Mesenchymal stem cell (in vitro differentiated cells and primary cell): ENCODE results near the gene CAMTA1.
"Not testable (repeated sequence)": the region's sequence is repeated elsewhere in the genome, so short reads cannot be mapped to it uniquely, and the experiment has no call there.

Experiments
- DNase-seq: peaks from one replicate; pipeline ENCODE4 v3.0.0-alpha.2; 2013
- H2AFZ ChIP-seq: one replicate; pipeline ENCODE4 v1.6.1; 2013; ENCODE audit warnings: low read depth, mild to moderate bottlenecking, control low read depth, inconsistent platforms, low read length, moderate library complexity
- H2AK5ac ChIP-seq: 2 replicates; pipeline ENCODE4 v1.6.1; 2013; ENCODE audit warnings: low read length, moderate library complexity, mild to moderate bottlenecking, inconsistent platforms; ENCODE audit not compliant: severe bottlenecking
- H2BK120ac ChIP-seq: one replicate; pipeline ENCODE4 v1.6.1; 2013; ENCODE audit warnings: low read depth, mild to moderate bottlenecking, inconsistent platforms, low read length, moderate library complexity
- H2BK12ac ChIP-seq, 2 experiments: one replicate each; pipeline ENCODE4 v1.6.1; 2013; ENCODE audit warnings: inconsistent platforms in 2 of 2, low read length in 2 of 2, mild to moderate bottlenecking in 2 of 2, moderate library complexity in 2 of 2, control low read depth in 1 of 2
- H2BK15ac ChIP-seq: one replicate; pipeline ENCODE4 v1.6.1; 2013; ENCODE audit warnings: mild to moderate bottlenecking, low read depth, inconsistent platforms; ENCODE audit not compliant: poor library complexity, severe bottlenecking
- H2BK5ac ChIP-seq: 2 replicates; pipeline ENCODE4 v1.6.1; 2013; ENCODE audit warnings: low read depth, mild to moderate bottlenecking, low read length, control low read depth, inconsistent platforms; ENCODE audit not compliant: poor library complexity, severe bottlenecking
- H3K14ac ChIP-seq, 2 experiments: one replicate each; pipeline ENCODE4 v1.6.1; 2013; ENCODE audit warnings: inconsistent platforms in 2 of 2, low read length in 2 of 2, control low read depth in 1 of 2, mild to moderate bottlenecking in 1 of 2, moderate library complexity in 1 of 2
- H3K18ac ChIP-seq, 2 experiments: one replicate each; pipeline ENCODE4 v1.6.1; 2013; ENCODE audit warnings: inconsistent platforms in 2 of 2, low read length in 2 of 2, control low read depth in 1 of 2, low read depth in 1 of 2, mild to moderate bottlenecking in 1 of 2
- H3K23ac ChIP-seq, 2 experiments: one replicate each; pipeline ENCODE4 v1.6.1; 2013; ENCODE audit warnings: inconsistent platforms in 2 of 2, low read length in 2 of 2, mild to moderate bottlenecking in 2 of 2, moderate library complexity in 2 of 2, control low read depth in 1 of 2
- H3K27ac ChIP-seq: 2 replicates; pipeline ENCODE4 v1.5.1; 2013; ENCODE audit warnings: mild to moderate bottlenecking, moderate library complexity, low read length, control low read depth, inconsistent platforms; ENCODE audit not compliant: poor library complexity, severe bottlenecking
- H3K27me3 ChIP-seq, 2 experiments: 2 replicates each; pipeline versions ENCODE4 v1.6.1 to v1.7.0; 2013; ENCODE audit warnings: low read length in 2 of 2, mild to moderate bottlenecking in 2 of 2, moderate library complexity in 2 of 2, control low read depth in 1 of 2, inconsistent platforms in 1 of 2; ENCODE audit not compliant: control insufficient read depth in 1 of 2, insufficient read depth in 1 of 2
- H3K36me3 ChIP-seq, 2 experiments: 2 replicates each; pipeline versions ENCODE4 v1.6.1 to v1.7.0; 2013; ENCODE audit warnings: low read length in 2 of 2, control low read depth in 1 of 2, inconsistent platforms in 1 of 2, low read depth in 1 of 2, mild to moderate bottlenecking in 1 of 2; ENCODE audit not compliant: insufficient read depth in 2 of 2, control insufficient read depth in 1 of 2
- H3K4ac ChIP-seq, 2 experiments: one replicate each; pipeline ENCODE4 v1.6.1; 2013; ENCODE audit warnings: inconsistent platforms in 2 of 2, low read length in 2 of 2, mild to moderate bottlenecking in 2 of 2, moderate library complexity in 2 of 2, control low read depth in 1 of 2, low read depth in 1 of 2
- H3K4me1 ChIP-seq: 2 replicates; pipeline ENCODE4 v1.6.1; 2013; ENCODE audit warnings: low read depth, low read length, control low read depth; ENCODE audit not compliant: control insufficient read depth, insufficient read depth
- H3K4me2 ChIP-seq: 2 replicates; pipeline ENCODE4 v1.6.1; 2013; ENCODE audit warnings: low read length, mild to moderate bottlenecking, inconsistent platforms; ENCODE audit not compliant: poor library complexity, severe bottlenecking
- H3K4me3 ChIP-seq, 2 experiments: 2 replicates each; pipeline versions ENCODE4 v1.5.1 to v1.7.0; 2013; ENCODE audit warnings: low read length in 2 of 2, mild to moderate bottlenecking in 2 of 2, control low read depth in 1 of 2, low read depth in 1 of 2; ENCODE audit not compliant: insufficient read depth in 1 of 2
- H3K79me1 ChIP-seq: replicated peaks from 2 replicates; pipeline ENCODE4 v1.6.1; 2013; ENCODE audit warnings: mild to moderate bottlenecking, control low read depth, low read length, inconsistent platforms; ENCODE audit not compliant: poor library complexity, severe bottlenecking
- H3K9ac ChIP-seq: 2 replicates; pipeline ENCODE4 v1.7.0; 2013; ENCODE audit warnings: mild to moderate bottlenecking, low read length, moderate library complexity
- H3K9me3 ChIP-seq: 2 replicates; pipeline ENCODE4 v1.7.0; 2013; ENCODE audit warnings: mild to moderate bottlenecking, low read length; ENCODE audit not compliant: control insufficient read depth
- H4K8ac ChIP-seq: one replicate; pipeline ENCODE4 v1.6.1; 2013; ENCODE audit warnings: inconsistent platforms, mild to moderate bottlenecking, low read length, moderate library complexity
- H4K91ac ChIP-seq: one replicate; pipeline ENCODE4 v1.6.1; 2013; ENCODE audit warnings: mild to moderate bottlenecking, low read length, inconsistent platforms
- WGBS: methylation state at CpG from one replicate; pipeline ENCODE4 v1.1.7; 2013; ENCODE audit warnings: mixed read lengths; 5-methylcytosine and 5-hydroxymethylcytosine counted together

Gene CAMTA1

DNA sequence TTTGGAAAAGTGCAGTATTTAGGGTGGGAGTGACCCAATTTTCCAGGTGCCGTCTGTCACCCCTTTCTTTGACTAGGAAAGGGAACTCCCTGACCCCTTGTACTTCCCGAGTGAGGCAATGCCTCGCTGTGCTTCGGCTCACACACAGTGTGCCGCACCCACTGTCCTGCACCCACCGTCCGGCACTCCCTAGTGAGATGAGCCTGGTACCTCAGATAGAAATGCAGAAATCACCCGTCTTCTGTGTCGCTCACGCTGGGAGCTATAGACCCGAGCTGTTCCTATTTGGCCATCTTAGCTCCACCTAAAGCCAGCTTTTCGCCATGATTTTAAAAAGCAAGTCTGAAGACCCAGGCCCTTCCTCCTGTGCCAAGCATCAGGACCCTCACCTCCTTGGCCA is 632.4 kb downstream of the CAMTA1 start:
- H3K4ac ChIP-seq, H4K91ac ChIP-seq, H4K8ac ChIP-seq, H2BK5ac ChIP-seq, H3K27ac ChIP-seq, H3K9ac ChIP-seq, H2AFZ ChIP-seq, DNase-seq, H3K14ac ChIP-seq, H3K27me3 ChIP-seq, H2AK5ac ChIP-seq, H3K36me3 ChIP-seq, H3K4me2 ChIP-seq, H2BK120ac ChIP-seq, H3K18ac ChIP-seq, H2BK15ac ChIP-seq, H3K9me3 ChIP-seq, H3K23ac ChIP-seq, H3K79me1 ChIP-seq, H3K4me3 ChIP-seq, H2BK12ac ChIP-seq, H3K4me1 ChIP-seq: not testable (repeated sequence)
- 96% methylated on average over 12 of the region's 12 CpGs for WGBS

DNA sequence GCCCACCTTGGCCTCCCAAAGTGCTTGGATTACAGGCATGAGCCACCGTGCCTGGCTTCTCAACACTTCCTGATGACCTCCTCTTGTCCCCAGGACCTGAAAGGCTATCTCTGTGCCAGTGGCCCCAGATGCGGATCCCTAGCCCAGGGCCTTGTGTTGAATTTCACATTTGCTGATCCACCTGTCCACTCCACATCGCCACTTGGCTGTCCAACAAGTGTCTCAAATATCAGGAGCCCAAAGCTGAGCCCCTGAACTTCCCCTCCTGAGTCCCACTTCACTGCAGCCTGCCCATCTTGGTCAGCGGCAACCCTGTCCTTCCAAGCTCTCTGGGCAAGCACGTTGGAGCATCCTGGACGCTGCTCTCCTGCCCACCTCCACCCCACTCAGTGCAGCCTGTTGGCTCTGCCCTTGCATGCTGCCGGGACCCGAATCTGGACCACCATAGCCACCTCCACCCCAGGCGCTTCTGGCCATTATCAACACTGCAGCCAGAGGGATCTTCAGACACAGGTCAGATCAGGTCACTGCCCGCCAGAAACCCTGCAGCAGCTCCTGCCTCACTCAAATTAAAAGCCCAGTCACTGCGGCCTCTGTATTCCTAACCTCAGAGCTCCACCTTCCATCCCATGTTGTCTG is 633.3 kb downstream of the CAMTA1 start:
- no peaks in the 10 kb centered on the region for H3K79me1 ChIP-seq
- no peak for DNase-seq
- no peak overlapping the region for H2BK12ac ChIP-seq
- no peak overlapping the region for H2BK5ac ChIP-seq
- H2BK120ac ChIP-seq = no peak overlapping the region
- no peak overlapping the region for H3K23ac ChIP-seq
- no peak overlapping the region for H3K4ac ChIP-seq
- no peak overlapping the region for H3K18ac ChIP-seq
- no peak overlapping the region for H3K4me3 ChIP-seq
- H3K36me3 ChIP-seq = no peaks in the 10 kb centered on the region
- peaks cover 0 to 4% of the 10 kb centered on the region in 2 experiments for H3K27me3 ChIP-seq
- no peak overlapping the region for H3K14ac ChIP-seq
- peaks cover 10% of the 10 kb centered on the region for H3K4me1 ChIP-seq
- peaks cover 4% of the 10 kb centered on the region for H3K9me3 ChIP-seq
- 85% methylated on average over 11 of the region's 11 CpGs for WGBS
- no peak overlapping the region for H3K4me2 ChIP-seq
- H2BK15ac ChIP-seq = no peak overlapping the region
- H3K9ac ChIP-seq = no peak overlapping the region
- no peak overlapping the region for H2AK5ac ChIP-seq
- H4K91ac ChIP-seq = no peak overlapping the region
- no peak overlapping the region for H2AFZ ChIP-seq
- no peak overlapping the region for H3K27ac ChIP-seq
- no peak overlapping the region for H4K8ac ChIP-seq

DNA sequence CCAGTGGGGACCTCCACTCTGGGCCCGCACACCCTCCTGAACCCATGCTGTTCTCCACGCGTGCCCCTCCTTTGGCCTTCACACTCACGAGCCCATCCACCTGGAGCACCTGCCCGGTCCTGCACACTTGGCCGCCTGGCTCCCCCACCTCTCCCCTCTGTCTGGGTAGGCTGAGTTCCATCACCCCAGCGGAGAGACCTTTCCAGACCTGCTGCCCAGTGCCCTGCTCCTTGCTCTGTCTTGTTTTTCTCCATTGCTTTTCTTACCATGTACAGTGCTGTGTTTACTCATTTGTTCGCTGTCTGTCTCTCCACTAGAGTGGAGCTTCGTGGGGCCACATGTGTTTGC is 634.8 kb downstream of the CAMTA1 start:
- Histone ChIP-seq H3K4ac (no peak overlapping the region), H3K4me2 (no peak overlapping the region)
- 79% methylated on average over 9 of the region's 9 CpGs for WGBS

DNA sequence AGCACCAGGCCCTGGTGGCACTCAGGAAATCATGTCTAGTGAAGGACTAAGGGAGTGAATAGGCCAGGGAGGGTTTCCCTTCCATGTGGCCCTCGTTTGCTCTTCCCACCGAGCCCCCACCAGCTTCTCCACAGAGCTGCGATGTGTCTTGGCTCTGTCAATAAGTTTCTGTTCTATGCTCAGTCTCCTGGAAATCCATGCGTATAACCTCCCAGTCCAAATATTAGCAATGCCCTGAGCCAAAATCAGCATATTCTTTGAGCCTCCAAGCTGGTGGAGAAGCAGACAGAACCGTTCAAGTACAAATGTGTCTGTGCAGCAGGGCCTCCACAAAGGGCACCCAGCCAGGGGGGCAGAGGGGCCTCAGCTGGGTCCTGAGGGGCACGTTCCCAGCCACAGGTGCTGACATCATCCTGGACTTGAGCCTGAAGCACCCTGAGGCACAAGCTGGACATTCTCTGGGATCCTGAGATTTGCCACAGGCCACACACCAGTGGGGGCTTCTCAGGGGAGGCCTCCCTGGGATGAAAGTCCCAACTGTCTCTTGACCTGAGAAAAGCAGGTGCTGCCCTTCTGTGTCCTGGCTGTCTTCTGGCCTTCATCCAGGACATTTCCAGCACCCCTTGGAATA is 635.3 kb downstream of the CAMTA1 start:
- H4K8ac ChIP-seq = no peak overlapping the region
- no peak overlapping the region for H2AFZ ChIP-seq
- H3K14ac ChIP-seq = peak overlapping the region in 1 of 2 experiments; percentile 55
- H2BK12ac ChIP-seq = no peak overlapping the region
- H4K91ac ChIP-seq = no peak overlapping the region
- WGBS = 90% methylated on average over 6 of the region's 6 CpGs
- no peak for DNase-seq
- no peak overlapping the region for H3K18ac ChIP-seq
- no peak overlapping the region for H2AK5ac ChIP-seq
- H3K23ac ChIP-seq = no peak overlapping the region
- no peak overlapping the region for H3K4me3 ChIP-seq
- H3K9me3 ChIP-seq = peaks cover 4% of the 10 kb centered on the region
- H3K9ac ChIP-seq = no peak overlapping the region
- no peaks in the 10 kb centered on the region for H3K79me1 ChIP-seq
- no peak overlapping the region for H3K27ac ChIP-seq
- peaks cover 13% of the 10 kb centered on the region for H3K4me1 ChIP-seq
- no peak overlapping the region for H2BK120ac ChIP-seq
- H3K36me3 ChIP-seq = no peaks in the 10 kb centered on the region
- H2BK5ac ChIP-seq = peak overlapping the region; percentile 49
- no peak overlapping the region for H3K4me2 ChIP-seq
- H3K27me3 ChIP-seq = peaks cover 0 to 4% of the 10 kb centered on the region in 2 experiments
- H2BK15ac ChIP-seq = no peak overlapping the region
- no peak overlapping the region for H3K4ac ChIP-seq

More for the DNA sequence above, 634.8 kb downstream of the CAMTA1 start:
- Histone ChIP-seq H4K8ac (no peak overlapping the region), H2BK120ac (no peak overlapping the region), H2BK12ac (no peak overlapping the region), H4K91ac (no peak overlapping the region), H3K14ac (no peak overlapping the region), H3K79me1 (no peaks in the 10 kb centered on the region), H2BK15ac (no peak overlapping the region), H3K4me3 (no peak overlapping the region), H2AFZ (no peak overlapping the region), H3K36me3 (no peaks in the 10 kb centered on the region), H3K23ac (no peak overlapping the region), H3K9ac (no peak overlapping the region), H2AK5ac (no peak overlapping the region), H3K27ac (no peak overlapping the region), H2BK5ac (no peak overlapping the region), H3K18ac (no peak overlapping the region), H3K9me3 (peaks cover 4% of the 10 kb centered on the region), H3K4me1 (peaks cover 13% of the 10 kb centered on the region), H3K27me3 (peaks cover 0 to 4% of the 10 kb centered on the region in 2 experiments)
- no peak for DNase-seq
